ENCODE measurements around the gene KIF1C. TPM values are rescaled to one million over a fixed set of nuclear protein-coding genes. Genes with fewer than 3 reads are reported as not detected.

The KIF1C gene
- total and polyA plus RNA-seq, 9 of the 15 experiments (the other 6 are each of a cell fraction or from before 2014, with no cell fraction given) = 0.38 to 68.4 (median 25.1) TPM

DNA sequence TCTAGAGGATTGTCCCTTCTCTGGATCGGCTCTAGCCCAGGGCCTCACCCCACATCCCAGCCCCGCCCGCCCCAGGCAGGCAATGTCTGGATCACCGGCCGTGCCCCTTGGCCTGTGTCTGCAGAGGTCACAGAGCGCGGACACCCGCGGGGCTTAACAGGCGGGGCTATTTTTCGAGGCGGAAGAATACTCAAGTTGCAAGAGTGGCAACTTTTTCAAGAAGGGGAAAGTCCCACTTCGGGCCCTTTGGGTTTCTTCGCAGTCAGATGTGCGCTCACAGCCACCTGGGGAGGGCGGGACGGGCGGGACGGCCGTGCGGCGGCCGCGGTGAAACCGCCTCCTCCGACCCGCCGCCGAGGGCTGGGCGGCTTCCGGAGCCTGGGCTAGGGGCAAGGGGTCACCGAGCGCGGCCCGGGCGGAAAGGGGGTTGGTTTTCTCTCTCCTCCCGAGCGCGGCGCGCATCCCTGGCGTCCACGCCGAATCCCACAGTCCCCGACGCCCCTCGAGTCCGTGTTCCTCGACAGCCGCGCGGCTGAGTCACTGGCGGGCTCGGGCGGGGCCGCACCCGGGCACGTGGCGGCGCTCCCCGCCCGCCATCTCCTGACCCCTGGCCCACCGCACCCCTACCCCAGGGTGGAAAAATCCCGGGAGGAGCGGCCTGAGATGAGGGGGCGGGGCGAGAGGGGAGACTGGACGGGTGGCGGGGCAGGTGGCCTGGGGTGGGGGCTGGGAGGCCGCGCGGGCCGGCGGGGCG, 48.3 kb upstream of the KIF1C start (continued):
- TF ChIP-seq, protein P1, sequence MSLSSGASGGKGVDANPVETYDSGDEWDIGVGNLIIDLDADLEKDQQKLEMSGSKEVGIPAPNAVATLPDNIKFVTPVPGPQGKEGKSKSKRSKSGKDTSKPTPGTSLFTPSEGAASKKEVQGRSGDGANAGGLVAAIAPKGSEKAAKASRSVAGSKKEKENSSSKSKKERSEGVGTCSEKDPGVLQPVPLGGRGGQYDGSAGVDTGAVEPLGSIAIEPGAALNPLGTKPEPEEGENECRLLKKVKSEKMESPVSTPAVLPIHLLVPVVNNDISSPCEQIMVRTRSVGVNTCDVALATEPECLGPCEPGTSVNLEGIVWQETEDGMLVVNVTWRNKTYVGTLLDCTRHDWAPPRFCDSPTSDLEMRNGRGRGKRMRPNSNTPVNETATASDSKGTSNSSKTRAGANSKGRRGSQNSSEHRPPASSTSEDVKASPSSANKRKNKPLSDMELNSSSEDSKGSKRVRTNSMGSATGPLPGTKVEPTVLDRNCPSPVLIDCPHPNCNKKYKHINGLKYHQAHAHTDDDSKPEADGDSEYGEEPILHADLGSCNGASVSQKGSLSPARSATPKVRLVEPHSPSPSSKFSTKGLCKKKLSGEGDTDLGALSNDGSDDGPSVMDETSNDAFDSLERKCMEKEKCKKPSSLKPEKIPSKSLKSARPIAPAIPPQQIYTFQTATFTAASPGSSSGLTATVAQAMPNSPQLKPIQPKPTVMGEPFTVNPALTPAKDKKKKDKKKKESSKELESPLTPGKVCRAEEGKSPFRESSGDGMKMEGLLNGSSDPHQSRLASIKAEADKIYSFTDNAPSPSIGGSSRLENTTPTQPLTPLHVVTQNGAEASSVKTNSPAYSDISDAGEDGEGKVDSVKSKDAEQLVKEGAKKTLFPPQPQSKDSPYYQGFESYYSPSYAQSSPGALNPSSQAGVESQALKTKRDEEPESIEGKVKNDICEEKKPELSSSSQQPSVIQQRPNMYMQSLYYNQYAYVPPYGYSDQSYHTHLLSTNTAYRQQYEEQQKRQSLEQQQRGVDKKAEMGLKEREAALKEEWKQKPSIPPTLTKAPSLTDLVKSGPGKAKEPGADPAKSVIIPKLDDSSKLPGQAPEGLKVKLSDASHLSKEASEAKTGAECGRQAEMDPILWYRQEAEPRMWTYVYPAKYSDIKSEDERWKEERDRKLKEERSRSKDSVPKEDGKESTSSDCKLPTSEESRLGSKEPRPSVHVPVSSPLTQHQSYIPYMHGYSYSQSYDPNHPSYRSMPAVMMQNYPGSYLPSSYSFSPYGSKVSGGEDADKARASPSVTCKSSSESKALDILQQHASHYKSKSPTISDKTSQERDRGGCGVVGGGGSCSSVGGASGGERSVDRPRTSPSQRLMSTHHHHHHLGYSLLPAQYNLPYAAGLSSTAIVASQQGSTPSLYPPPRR (CRISPR knock-in tag; IDR thresholded peaks at IDR 0.05; ENCODE audit: borderline replicate concordance) = no peak
- TF ChIP-seq, protein P2, sequence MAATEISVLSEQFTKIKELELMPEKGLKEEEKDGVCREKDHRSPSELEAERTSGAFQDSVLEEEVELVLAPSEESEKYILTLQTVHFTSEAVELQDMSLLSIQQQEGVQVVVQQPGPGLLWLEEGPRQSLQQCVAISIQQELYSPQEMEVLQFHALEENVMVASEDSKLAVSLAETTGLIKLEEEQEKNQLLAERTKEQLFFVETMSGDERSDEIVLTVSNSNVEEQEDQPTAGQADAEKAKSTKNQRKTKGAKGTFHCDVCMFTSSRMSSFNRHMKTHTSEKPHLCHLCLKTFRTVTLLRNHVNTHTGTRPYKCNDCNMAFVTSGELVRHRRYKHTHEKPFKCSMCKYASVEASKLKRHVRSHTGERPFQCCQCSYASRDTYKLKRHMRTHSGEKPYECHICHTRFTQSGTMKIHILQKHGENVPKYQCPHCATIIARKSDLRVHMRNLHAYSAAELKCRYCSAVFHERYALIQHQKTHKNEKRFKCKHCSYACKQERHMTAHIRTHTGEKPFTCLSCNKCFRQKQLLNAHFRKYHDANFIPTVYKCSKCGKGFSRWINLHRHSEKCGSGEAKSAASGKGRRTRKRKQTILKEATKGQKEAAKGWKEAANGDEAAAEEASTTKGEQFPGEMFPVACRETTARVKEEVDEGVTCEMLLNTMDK (IDR thresholded peaks at IDR 0.05; ENCODE audit: borderline replicate concordance, insufficient read depth, low read depth, low read length, poor library complexity, severe bottlenecking) = no peak
- TF ChIP-seq CCAR2 (IDR thresholded peaks at IDR 0.05; ENCODE audit: low read depth, low read length) (no peak), TEAD2 (tag; IDR thresholded peaks at IDR 0.05) (no peak), ZKSCAN1 (IDR thresholded peaks at IDR 0.05; ENCODE audit: low read depth, low read length) (no peak), TCF3 (CRISPR knock-in tag; IDR thresholded peaks at IDR 0.05) (no peak), HMGN3 (IDR thresholded peaks at IDR 0.05; ENCODE audit: borderline replicate concordance, extremely low read depth, insufficient read length, low read depth, low read length) (no peak), NONO (IDR thresholded peaks at IDR 0.05; ENCODE audit: low read depth in 2 of 2, low read length in 1 of 2) (peak; percentile 42 to 71; a peak in 3 of 4 replicates), ZNF551 (CRISPR knock-in tag; IDR thresholded peaks at IDR 0.05) (no peak), TCF7L2 (IDR thresholded peaks at IDR 0.05; ENCODE audit: low read depth, low read length) (no peak)
- TF ChIP-seq, protein P3, sequence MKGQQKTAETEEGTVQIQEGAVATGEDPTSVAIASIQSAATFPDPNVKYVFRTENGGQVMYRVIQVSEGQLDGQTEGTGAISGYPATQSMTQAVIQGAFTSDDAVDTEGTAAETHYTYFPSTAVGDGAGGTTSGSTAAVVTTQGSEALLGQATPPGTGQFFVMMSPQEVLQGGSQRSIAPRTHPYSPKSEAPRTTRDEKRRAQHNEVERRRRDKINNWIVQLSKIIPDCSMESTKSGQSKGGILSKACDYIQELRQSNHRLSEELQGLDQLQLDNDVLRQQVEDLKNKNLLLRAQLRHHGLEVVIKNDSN (CRISPR knock-in tag; IDR thresholded peaks at IDR 0.05) = peak; percentile 57
- TF ChIP-seq, protein P4, sequence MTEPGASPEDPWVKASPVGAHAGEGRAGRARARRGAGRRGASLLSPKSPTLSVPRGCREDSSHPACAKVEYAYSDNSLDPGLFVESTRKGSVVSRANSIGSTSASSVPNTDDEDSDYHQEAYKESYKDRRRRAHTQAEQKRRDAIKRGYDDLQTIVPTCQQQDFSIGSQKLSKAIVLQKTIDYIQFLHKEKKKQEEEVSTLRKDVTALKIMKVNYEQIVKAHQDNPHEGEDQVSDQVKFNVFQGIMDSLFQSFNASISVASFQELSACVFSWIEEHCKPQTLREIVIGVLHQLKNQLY (CRISPR knock-in tag; conservative IDR thresholded peaks at IDR 0.05) = no peak
- TF ChIP-seq, protein P5, sequence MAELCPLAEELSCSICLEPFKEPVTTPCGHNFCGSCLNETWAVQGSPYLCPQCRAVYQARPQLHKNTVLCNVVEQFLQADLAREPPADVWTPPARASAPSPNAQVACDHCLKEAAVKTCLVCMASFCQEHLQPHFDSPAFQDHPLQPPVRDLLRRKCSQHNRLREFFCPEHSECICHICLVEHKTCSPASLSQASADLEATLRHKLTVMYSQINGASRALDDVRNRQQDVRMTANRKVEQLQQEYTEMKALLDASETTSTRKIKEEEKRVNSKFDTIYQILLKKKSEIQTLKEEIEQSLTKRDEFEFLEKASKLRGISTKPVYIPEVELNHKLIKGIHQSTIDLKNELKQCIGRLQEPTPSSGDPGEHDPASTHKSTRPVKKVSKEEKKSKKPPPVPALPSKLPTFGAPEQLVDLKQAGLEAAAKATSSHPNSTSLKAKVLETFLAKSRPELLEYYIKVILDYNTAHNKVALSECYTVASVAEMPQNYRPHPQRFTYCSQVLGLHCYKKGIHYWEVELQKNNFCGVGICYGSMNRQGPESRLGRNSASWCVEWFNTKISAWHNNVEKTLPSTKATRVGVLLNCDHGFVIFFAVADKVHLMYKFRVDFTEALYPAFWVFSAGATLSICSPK (IDR thresholded peaks at IDR 0.05; ENCODE audit: borderline replicate concordance) = no peak
- TF ChIP-seq, protein P6, sequence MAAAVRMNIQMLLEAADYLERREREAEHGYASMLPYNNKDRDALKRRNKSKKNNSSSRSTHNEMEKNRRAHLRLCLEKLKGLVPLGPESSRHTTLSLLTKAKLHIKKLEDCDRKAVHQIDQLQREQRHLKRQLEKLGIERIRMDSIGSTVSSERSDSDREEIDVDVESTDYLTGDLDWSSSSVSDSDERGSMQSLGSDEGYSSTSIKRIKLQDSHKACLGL (CRISPR knock-in tag; IDR thresholded peaks at IDR 0.05; ENCODE audit: borderline replicate concordance, poor library complexity, severe bottlenecking) = no peak

Measured in K562 (cell line).